Ecto neural progenitor cell (in vitro differentiated cells): Measurements from ENCODE around the gene LSM10.

ENCODE experiments used
- DNase-seq: peaks from one replicate; pipeline ENCODE4 v3.0.0-alpha.2; 2018; ENCODE audit warnings: low spot score

LSM10 gene

DNA sequence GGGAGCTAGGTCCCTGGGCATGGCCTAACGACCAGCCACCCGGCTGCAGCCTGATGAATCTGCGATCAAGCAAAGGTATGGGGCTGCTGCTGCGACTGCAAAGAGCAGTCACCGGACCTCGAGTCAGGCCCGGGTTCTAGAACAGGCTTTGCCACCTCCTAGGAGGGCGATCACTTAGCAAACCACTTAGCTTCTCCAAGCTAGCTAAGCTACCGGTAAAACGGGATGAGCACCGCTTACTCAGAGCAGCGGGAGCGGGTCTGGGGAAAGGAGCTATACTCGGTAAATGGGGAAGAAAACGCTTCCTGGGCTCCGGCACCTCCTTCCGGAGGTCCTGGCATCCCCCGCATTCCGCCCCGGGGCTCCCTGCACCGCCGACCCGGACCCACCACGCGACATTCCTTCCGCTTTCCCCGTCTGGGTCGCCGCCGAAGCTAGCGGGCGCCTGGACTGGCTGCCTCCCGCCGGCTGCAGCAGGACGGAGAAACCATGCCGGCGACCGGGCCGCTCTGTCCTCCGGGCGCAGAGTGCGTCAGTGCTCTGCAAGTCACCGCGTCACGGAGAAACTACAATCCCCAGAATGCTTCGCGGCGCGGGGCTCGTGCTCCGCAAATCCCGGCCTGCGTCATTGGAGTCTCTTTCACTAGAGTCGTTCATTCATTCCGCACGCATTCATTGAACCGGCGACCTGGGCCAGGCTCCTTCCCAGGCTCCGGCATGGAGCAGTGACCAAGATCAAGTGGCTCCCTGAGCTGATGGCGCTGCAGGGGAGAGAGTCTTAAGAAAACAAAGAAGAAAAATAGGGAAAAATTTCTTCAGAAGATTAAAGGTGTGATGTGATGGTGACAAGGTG, at the start of gene LSM10:
Gene LSM10 (minus strand): TSS at position 531 of the 853 bp plus-strand sequence. CDS start 3,779 bp downstream, outside the sequence.
- DNase-seq: peak; percentile 96

DNA sequence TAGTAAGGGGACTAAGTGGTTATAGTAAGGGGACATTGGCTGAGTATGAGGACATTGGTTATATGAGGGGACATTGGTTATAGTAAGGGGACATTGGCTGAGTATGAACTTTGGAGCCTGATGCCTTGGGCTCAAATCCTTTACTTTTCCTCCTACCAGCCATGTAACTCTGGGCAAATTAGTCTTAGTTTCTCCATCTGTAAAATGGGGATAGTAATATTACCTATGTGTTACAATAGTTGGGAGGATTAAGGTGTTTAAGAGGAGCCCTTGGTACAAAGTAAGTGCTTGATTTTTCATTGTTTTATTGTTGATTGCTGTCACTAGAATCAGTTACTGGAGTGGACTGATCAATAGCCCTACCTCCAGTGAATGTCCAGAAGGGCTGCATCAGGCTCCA, 49.7 kb upstream of the LSM10 start:
- DNase-seq: no peak

DNA sequence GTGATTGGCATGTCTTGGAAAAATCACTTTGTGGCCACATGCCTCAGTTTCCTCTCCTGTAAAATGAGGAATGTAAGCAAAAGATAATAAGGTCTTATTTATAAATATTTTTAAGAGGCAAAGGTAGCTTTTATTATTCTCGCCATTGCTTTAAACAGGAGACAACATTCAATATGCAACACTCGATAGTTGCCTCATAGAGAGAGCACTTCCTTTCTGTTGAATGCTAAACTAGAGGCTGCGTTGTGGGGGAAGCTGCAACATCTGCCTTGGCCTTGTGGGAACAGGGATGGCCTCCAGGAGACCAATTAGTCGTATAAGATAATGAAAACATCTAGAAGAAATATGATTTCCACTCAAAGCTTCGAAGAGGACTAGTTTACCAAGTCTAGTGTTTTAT, 49.0 kb upstream of the LSM10 start:
- no peak for DNase-seq

DNA sequence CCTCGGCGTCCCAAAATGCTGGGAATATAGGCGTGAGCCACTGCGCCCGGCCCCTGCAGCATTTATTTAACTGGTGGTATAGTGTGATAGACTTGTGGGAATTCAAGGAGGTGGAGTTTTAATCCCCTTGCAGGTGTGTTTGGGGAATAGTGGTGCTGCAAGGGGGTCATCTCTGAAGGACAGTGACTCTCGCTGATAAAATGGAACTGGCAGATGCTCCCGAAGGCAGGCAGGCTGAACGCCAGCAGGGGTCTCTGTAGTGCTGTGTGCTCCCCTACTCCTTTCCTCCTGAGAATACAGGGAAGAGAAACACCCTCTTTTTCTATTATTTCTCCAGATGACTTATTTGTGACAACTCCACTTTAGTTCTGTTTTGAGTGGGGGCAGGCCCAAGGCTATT, 48.6 kb upstream of the LSM10 start:
- peak; percentile 55 for DNase-seq

DNA sequence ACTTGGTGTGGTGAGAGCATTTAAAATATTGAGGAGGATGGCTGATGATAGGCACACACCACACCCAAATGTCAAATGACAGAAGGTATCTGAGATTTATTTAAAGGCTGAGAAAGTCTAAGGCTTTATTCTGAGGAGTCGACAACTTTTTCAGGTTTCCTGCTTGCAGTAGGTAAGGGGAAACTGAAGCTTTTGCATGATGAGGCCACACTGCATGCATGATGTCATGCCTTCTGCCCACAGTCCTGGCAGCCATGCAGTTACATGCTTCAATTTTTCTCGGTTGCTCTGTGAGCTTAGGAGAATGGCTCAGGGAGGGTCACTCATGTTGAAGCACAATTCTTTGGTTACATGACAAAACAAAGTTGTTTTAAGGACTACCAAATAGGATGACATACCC, 45.6 kb upstream of the LSM10 start:
- DNase-seq: no peak

DNA sequence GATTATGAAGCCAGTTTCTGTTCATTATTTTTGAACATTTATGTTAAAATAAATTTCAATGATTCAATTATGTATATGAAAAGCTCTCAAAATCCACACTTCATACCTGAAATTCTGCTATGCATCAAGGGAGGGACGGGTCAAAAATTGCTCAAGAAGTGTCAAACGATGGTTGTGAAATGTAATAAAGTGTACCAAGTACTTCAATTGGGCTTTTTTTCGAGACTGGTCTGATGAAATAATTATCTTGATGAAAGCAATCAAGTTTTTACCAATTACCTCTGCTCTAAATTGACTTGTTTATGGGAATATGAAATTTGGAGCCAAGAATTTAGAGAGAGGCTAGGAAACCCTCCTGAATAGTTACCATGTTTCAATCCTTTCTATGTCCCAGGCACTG, 44.6 kb upstream of the LSM10 start:
- DNase-seq: no peak

DNA sequence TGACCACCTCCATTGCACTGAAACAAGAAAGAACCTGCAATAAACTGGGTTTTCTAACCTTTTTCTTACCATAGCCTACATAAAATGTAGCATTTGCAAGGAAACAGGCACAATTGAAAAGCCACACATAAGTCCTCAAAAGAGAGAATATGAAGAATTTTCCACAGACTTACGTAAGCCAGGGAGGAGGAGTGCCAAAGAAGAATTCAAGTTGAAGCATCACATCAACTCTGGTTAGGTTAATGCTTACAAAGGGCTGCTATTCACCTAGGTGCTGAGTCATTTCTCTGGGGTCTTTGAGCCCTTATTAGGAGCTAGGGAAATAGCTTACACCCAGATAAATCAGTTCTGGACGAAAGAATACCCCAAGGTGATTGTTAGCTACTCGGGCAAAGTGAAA, 42.9 kb upstream of the LSM10 start:
- DNase-seq: no peak

DNA sequence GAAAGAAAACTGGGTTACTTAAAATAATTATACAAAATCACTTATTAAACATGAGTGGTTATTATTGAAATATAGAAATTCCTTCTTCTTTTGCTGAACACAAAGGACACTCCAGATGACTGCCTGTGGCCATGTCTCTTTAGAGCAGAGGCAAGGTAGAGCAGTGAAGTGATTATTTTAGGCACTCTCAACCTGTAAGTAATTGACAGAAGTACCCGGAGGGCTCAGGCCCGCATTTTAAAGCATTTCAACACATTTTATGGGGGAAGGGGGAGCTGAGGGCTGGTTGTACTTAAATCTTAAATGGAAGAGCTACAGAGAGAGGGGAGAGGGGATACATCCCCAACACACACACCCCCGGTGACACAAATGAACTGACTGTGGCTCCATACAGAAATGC, 42.3 kb upstream of the LSM10 start:
- DNase-seq: no peak

DNA sequence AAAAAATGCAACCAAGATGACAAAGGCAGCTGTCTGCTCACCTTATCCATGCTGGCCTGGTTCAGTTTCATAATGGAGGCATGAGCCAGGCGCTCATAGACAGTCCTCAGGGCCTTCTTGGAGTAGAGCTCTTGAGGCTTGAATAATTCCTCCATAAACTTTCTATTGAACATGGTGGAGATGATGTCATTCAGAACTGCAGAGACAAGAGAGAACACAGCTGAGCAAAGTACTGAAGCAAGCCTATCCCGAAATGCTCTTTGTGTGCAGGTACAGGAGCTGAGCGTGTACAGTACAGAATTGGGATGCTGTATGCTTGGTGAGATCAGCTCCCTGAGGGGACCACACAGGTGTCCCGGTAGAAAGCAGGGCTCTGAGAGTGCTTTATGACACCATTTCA, 41.0 kb upstream of the LSM10 start:
- DNase-seq: no peak

DNA sequence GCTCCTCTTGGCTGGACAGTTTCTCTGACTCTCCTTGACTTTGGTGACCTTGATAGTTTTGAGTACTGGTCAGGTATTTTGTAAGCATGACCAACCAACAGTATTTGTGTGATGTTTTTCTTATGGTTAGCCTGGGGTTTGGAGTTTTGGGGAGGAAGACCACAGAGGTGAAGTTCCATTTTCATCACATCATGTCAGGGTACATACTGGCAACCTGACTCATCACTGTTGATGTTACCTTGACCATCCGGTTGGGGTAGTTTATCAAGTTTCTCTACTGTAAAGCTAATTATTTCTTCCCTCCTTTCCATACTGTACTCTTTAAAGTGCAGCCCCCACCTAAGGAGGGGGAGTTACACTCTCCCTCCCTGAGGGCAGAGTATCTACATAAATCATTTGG, 39.1 kb upstream of the LSM10 start:
- no peak for DNase-seq

DNA sequence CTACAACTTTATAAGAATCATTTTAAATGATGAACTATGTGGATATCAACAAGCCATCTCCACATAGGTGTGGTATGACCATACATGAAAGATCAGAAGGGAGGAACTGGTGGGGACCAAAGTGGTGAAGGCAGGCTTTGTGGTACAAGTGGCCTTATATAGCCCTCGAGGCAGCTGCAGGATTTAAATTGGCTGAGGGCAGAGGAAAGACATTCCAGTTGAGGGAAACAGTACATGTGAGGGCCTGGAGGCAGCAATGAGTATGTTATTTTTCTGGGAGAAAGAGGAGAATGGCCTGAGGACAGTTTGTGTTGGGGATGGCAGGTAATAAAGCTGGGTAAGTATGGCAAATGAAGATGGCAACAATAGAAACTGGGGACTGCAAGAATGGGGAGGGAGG, 35.4 kb upstream of the LSM10 start:
- DNase-seq: no peak

DNA sequence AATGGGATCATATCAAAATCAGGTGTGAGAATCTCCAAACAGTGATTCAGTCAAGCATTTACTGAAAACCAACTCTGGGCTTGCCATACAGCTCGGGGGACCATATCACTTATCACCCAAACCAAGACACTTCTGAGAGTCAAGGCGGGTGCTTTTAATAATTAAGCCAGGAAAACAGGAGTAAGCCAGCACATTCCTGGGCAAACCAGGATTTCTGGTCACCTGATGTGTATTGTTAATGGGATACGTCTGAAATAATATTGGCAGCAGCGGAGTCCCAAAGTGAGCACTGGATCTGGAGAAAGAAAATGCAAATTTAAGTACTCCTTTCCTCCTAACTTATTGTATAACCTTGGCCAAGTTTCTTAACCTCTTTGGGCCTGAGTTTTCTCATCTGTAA, 34.9 kb upstream of the LSM10 start:
- no peak for DNase-seq

DNA sequence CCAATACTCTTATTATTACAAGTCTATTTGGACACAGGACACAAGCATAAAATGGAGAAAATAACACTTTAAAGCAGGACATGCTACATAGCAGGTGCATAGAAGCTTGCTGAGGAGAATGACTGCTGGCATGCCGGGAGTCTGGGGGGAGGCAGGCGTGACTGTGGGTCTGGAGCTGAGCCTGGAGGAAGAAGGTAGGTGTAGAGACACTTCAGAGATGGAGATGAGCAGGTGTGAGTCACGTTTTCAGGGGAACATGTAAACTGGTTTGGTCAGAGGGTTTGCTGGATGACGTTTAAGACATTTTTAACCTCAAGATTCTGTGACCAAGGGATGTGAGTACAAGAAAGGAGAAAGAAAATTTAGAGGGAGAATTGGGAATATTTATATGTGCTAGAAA, 28.1 kb upstream of the LSM10 start:
- no peak for DNase-seq

DNA sequence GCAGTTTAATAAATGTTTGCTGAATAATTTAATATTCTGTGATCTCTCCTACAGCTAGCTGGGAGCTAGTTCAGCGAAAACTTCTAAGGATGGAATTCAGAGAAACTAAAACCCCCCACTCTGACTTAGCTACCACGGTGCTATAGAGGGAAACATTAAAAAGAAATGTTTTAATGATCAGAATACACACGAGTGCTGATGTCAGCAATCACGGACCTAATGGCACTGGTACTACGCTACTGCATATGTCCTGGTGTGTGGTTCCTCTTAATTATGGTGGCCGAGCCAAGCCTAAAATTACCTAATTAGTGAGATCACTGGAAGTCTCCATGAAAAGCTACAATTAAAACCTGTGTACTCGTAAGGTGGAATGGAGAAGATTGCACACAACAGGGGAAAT, 23.9 kb upstream of the LSM10 start:
- DNase-seq: no peak

DNA sequence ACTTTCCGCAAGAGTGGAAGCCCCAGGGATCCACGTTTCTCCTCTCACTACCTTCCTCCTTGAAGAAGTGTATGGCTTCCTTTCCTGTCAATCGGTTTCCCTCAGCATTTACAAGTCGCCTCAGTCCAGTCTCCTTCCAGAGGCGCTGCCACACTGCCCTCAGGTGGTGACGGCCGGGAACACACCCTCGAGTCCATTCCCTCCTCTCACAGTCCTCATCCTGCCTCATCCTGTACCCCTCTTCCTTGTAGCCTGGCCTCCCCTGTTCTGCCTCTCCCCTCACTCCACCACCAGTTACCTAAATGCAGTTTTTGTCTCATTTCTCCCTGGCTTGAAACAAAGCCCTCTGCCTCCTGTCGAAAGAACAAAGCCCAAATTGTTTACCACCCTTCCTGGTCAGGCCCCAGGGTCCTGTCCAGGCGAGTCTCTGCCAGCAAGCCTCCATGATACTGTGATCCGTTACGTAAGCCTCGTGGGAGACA, 23.2 kb upstream of the LSM10 start:
- DNase-seq: peak; percentile 89

DNA sequence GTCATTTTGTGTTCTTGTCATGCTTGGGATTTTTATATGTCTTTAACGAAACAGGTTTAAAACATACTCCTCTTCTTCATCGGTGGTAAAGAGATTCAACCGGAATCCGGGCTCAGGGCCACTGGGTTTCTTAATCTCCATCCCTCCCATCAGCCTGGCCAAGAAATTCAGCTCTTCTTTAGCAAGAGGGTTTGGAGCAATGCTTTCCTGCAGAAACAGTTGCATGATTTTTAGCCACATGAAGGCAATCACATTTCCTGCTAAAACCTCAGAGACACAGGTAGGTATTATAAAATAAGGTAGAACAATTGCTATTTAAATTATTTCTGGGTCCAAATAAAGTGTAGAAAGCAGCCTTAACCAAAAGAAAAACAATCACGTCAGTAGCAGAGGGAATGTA, 22.7 kb upstream of the LSM10 start:
- DNase-seq: no peak

DNA sequence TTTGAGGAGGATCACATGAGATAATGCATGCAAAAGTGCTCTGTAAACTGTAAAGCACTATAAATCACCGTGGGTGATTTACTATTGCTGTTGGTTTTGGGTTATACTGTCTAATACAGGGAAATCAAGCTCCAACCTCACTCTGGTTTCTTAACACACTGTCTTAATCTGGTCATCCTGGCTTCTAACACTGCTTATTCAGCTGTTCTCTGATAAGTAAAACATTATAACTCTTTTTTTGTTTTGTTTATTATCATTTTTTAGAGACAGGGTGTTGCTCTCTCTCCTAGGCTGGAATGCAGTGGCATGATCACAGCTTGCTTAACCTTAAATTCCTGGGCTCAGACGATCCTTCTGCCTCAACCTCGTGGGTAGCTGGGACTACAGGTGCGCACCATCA, 21.9 kb upstream of the LSM10 start:
- DNase-seq: no peak

DNA sequence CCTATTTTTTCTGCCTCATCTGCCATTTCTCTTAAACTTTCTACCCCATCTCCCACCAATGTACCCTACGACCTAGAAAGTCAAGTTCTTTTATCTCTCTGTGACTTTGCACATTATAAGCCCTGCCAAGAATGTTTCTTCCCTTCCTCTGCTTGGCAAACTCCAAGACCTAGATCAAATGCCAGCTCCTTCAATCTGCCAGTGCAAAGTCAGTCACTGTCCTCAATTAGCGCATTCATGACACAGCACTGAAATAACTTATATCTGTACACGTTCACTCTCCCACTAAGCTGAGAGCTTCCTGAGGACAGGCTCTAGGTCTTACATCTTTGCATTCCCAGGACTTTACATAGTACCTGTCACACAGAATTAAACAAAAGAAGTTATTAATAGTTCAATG, 21.4 kb upstream of the LSM10 start:
- no peak for DNase-seq

DNA sequence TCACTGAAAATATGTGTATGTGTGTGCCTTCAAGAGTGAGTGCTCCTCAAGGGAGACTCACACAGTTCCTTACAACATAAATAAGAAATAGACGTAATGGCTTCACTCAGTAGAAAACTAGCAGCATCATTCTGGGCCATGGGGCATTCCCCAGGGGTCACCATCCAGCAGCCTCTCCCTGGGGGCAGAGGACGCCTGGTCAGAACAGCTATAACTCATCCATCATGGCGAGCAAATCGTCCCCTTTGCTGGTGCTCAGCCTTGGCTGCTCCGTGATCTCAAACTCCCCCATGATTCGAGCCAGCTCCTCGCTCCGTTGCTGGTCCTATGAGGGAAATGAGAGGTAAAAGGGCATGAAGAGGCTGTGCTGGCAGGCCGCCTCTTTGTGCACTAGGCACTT, 20.2 kb upstream of the LSM10 start:
- DNase-seq: no peak

DNA sequence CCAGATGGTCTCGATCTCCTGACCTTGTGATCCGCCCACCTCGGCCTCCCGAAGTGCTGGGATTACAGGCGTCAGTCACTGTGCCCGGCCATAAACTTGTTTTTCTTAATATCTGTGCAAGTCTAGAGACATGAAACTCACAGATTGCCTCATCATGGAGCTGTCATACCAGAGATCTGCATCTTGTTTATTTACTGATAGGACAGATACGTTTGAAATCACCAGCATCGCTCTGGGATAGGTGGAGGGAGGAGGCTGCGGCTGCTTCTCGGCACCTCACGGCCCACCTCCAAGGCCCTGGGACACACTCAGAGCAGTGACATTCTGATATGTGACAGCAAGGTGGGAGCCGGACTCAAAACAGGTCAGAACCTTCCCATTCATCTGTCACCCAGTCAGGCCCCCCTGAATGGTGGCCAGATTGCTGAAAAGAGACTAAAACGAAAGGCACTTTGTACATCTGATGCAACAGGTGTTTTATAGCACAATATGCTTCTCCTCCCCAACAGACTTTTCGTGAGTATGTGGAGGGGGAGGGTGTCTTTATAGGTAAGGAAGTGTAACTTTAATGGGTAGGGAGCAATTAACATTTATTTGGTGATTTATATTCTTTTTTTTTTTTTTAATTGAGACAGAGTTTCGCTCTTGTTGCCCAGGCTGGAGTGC, 18.1 kb upstream of the LSM10 start:
- DNase-seq: no peak

DNA sequence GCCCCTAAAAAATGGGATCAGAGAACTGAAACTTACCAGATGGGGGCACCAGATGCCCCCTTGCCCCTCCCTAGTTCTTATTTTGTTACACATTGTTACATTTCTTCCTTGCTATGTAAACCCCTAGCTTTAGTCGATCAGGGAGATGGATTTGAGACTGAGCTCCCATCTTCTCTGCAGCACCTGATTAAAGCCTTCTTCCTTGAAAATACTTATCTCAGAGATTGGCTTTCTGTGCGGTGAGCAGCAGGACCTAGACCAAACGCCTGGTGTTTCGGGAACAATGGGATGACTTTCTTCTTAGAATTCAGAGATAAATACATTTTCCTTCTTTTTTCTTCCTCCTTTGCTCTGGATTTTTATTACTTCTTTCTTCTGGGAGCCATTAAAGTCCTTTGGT, 16.7 kb upstream of the LSM10 start:
- DNase-seq: no peak

DNA sequence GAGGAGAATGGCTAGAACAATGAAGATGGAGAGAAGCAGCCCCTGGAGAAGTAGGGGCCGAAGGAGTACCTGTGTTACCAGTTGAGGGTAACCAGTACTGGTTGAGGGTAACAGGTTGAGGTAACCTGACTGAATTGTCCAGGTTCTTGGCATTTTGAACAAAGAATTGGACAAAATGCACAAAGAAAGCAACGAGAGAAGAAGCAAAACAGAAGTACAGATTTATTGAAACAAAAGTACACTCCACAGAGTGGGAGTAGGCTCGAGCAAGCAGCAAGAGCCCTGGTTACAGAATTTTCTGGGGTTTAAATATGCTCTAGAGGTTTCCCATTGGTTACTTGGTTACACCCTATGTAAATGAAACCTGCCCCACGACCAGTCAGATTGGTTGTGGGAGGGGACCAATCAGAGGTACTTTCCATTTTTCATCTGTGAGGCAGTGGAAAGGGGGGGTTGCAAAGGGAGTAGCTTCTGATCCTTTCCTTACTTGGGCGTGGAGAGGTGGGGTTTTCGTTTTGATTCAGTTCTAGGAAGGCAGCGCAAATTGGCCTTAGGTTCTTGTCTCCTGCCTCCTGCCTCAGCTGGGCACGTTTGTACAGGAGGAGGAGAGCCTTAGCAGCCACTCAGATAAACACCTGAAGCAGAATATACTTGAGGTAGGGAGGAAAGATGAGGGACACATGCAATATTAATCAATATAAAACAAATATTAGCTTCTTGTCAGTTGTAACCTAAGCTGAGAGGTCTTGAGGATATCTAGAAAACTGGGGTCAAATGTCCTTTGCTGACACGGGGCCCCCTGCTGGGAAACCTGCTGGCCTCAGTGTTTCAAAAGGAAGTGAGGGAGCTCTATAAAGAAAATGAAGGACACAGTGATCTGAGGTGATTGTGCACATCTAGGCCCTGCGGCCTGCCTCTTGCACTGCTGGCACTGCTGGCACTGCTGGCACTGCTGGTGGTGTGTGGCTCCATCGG, 14.3 kb upstream of the LSM10 start:
- DNase-seq: no peak
